Stimulated activated CD8-positive, alpha-beta memory T cell treated with anti-CD3 and anti-CD28 coated beads, Interleukin-4, amount 100 ng/mL, for 48 hours (primary cell): ENCODE data around the gene RBM45.
"Not testable (repeated sequence)": the region's sequence is repeated elsewhere in the genome, so short reads cannot be mapped to it uniquely, and the experiment has no call there.

Experiments
- DNase-seq: peaks from one replicate; pipeline ENCODE4 v3.0.0-alpha.2; 2020

Gene RBM45

GRCh38 chr2:178109813-178110212 is 2.4 kb upstream of the RBM45 start:
- DNase-seq, result no peak

GRCh38 chr2:178110681-178111080 is 1.6 kb upstream of the RBM45 start:
- no peak for DNase-seq

- no peak for DNase-seq
Measured at GRCh38 chr2:178111743-178112142, 494 bp upstream of the RBM45 start.

- DNase-seq, result no peak
Measured at GRCh38 chr2:178114462-178114861, 2.2 kb downstream of the RBM45 start.

- no peak for DNase-seq
Measured at GRCh38 chr2:178115271-178115670, 3.0 kb downstream of the RBM45 start.

- DNase-seq, result no peak
Measured at GRCh38 chr2:178117725-178118124, 5.5 kb downstream of the RBM45 start.

- no peak for DNase-seq
Measured at GRCh38 chr2:178119179-178119922, 7.1 kb downstream of the RBM45 start.

- DNase-seq, result no peak
Measured at GRCh38 chr2:178123163-178123562, 10.9 kb downstream of the RBM45 start.

GRCh38 chr2:178125125-178125524 is 12.9 kb downstream of the RBM45 start:
- DNase-seq, result no peak

GRCh38 chr2:178125862-178126261 is 13.6 kb downstream of the RBM45 start:
- DNase-seq, result no peak

GRCh38 chr2:178128836-178129630 is 16.8 kb downstream of the RBM45 start:
- no peak for DNase-seq

- no peak for DNase-seq
Measured at GRCh38 chr2:178136321-178137025, 24.2 kb downstream of the RBM45 start.

GRCh38 chr2:178142274-178143065 is 30.2 kb downstream of the RBM45 start:
- no peak for DNase-seq

GRCh38 chr2:178143481-178143880 is 31.2 kb downstream of the RBM45 start:
- no peak for DNase-seq

- no peak for DNase-seq
Measured at GRCh38 chr2:178152033-178152432, 39.8 kb downstream of the RBM45 start.

GRCh38 chr2:178152542-178152941 is 40.3 kb downstream of the RBM45 start:
- no peak for DNase-seq

- DNase-seq, result no peak
Measured at GRCh38 chr2:178152977-178153376, 40.7 kb downstream of the RBM45 start.

- DNase-seq, result not testable (repeated sequence)
Measured at GRCh38 chr2:178153878-178154277, 41.6 kb downstream of the RBM45 start.

GRCh38 chr2:178155524-178155923 is 43.3 kb downstream of the RBM45 start:
- DNase-seq, result no peak

- no peak for DNase-seq
Measured at GRCh38 chr2:178157574-178157973, 45.3 kb downstream of the RBM45 start.

- no peak for DNase-seq
Measured at GRCh38 chr2:178159966-178160365, 47.7 kb downstream of the RBM45 start.

- DNase-seq, result no peak
Measured at GRCh38 chr2:178160601-178161000, 48.4 kb downstream of the RBM45 start.

- DNase-seq, result no peak
Measured at GRCh38 chr2:178163395-178163794, 51.2 kb downstream of the RBM45 start.
